Ishikawa (cell line): Measurements from ENCODE around the gene CCDC134.

Experiments used
- CEBPB ChIP-seq: IDR thresholded peaks from 2 replicates; pipeline ENCODE4 v1.6.1; 2012
- CREB1 ChIP-seq: IDR thresholded peaks from 2 replicates; pipeline ENCODE4 v1.6.1; 2012; ENCODE audit warnings: low read depth
- EGR1 ChIP-seq: IDR thresholded peaks from 2 replicates; pipeline ENCODE4 v1.6.1; 2012
- EP300 ChIP-seq: IDR thresholded peaks from 2 replicates; pipeline ENCODE4 v1.6.1; 2012; ENCODE audit warnings: borderline replicate concordance
- FOXM1 ChIP-seq: IDR thresholded peaks from 2 replicates; pipeline ENCODE4 v1.6.1; 2012; ENCODE audit warnings: low read depth, borderline replicate concordance
- MAX ChIP-seq: IDR thresholded peaks from 2 replicates; pipeline ENCODE4 v1.6.1; 2012
- NFIC ChIP-seq: IDR thresholded peaks from 2 replicates; pipeline ENCODE4 v1.6.1; 2012
- RAD21 ChIP-seq: IDR thresholded peaks from 2 replicates; pipeline ENCODE4 v1.6.1; 2012; ENCODE audit warnings: low read depth
- REST ChIP-seq: IDR thresholded peaks from 2 replicates; pipeline ENCODE4 v1.6.1; 2012; ENCODE audit warnings: low read depth, mild to moderate bottlenecking
- TAF1 ChIP-seq: IDR thresholded peaks from 2 replicates; pipeline ENCODE4 v1.6.1; 2012; ENCODE audit warnings: low read depth, mild to moderate bottlenecking
- TCF12 ChIP-seq: IDR thresholded peaks from 2 replicates; pipeline ENCODE4 v1.6.1; 2012; ENCODE audit warnings: low read depth
- TEAD4 ChIP-seq: IDR thresholded peaks from 2 replicates; pipeline ENCODE4 v1.6.1; 2012
- USF1 ChIP-seq: IDR thresholded peaks from 2 replicates; pipeline ENCODE4 v1.6.1; 2012
- YY1 ChIP-seq: IDR thresholded peaks from 2 replicates; pipeline ENCODE4 v1.6.1; 2012; ENCODE audit warnings: low read depth
- ZBTB7A ChIP-seq: IDR thresholded peaks from 2 replicates; pipeline ENCODE4 v1.6.1; 2012; ENCODE audit warnings: low read depth

CCDC134 gene

GRCh38 chr22:41868556-41868955, 68.1 kb downstream of the CCDC134 start:
- no peak for TF ChIP-seq YY1
- no peak for TF ChIP-seq CEBPB
- no peak for TF ChIP-seq FOXM1
- TF ChIP-seq TCF12, result no peak
- no peak for TF ChIP-seq EGR1
- no peak for TF ChIP-seq NFIC
- no peak for TF ChIP-seq RAD21
- no peak for TF ChIP-seq EP300
- no peak for TF ChIP-seq USF1
- no peak for TF ChIP-seq TAF1
- TF ChIP-seq ZBTB7A, result no peak
- TF ChIP-seq CREB1, result no peak
- TF ChIP-seq MAX, result no peak
- TF ChIP-seq TEAD4, result no peak

- TF ChIP-seq YY1 (no peak), CEBPB (no peak), TEAD4 (no peak), TAF1 (no peak), ZBTB7A (no peak), MAX (no peak), TCF12 (no peak), NFIC (no peak), CREB1 (no peak), EGR1 (no peak), EP300 (no peak), FOXM1 (no peak)
These were observed 70.3 kb downstream of the CCDC134 start for GRCh38 chr22:41870786-41871185.

GRCh38 chr22:41873391-41873790, 72.9 kb downstream of the CCDC134 start:
- TF ChIP-seq YY1 (no peak), ZBTB7A (no peak), NFIC (no peak), FOXM1 (no peak), CEBPB (no peak), EP300 (no peak), USF1 (no peak), TEAD4 (no peak), MAX (no peak)

GRCh38 chr22:41874090-41874489, 73.6 kb downstream of the CCDC134 start:
- TF ChIP-seq TEAD4 (no peak), NFIC (no peak), MAX (no peak), TAF1 (no peak), EP300 (no peak), YY1 (no peak), REST (no peak), FOXM1 (no peak), EGR1 (no peak), ZBTB7A (no peak), CREB1 (no peak)

GRCh38 chr22:41875531-41876270, 75.2 kb downstream of the CCDC134 start:
- TF ChIP-seq USF1, result no peak
